Measurements from ENCODE around the gene MMP25.

- TF ChIP-seq CTCF (IDR thresholded peaks at IDR 0.05) (no peak), POLR2AphosphoS5 (IDR thresholded peaks at IDR 0.05) (no peak)
Measured at GRCh38 chr16:3038896-3039295, 7.5 kb upstream of the MMP25 start.
